CD4-positive, alpha-beta memory T cell (primary cell): Measurements from ENCODE around the gene USP28. TPM values are rescaled to one million over a fixed set of nuclear protein-coding genes. Genes with fewer than 3 reads are reported as not detected.
A peak's percentile ranks its signal among the peaks of the same experiment; 100 is the strongest.
"Not testable (repeated sequence)": the region's sequence is repeated elsewhere in the genome, so short reads cannot be mapped to it uniquely, and the experiment has no call there.

Experiments used
- CTCF ChIA-PET: fragments of 350-600 bp; sonication (Branson Sonifier 250); formaldehyde crosslinking; loops from one replicate; lab custom pipeline; 2021; ENCODE audit warnings: inconsistent platforms; ENCODE audit not compliant: partially characterized antibody; lab: Charles Lee
- POLR2A ChIA-PET: fragments of 350-600 bp; sonication (Branson Sonifier 250); formaldehyde crosslinking; loops from one replicate; lab custom pipeline; 2021; ENCODE audit not compliant: partially characterized antibody; lab: Charles Lee
- DNase-seq, 5 donors: peaks; one replicate each; pipeline versions ENCODE4 v3.0.0 to v3.0.0-alpha.2; 2020 to 2022; ENCODE audit warnings: mixed read lengths in 1 of 5
- H3K27ac ChIP-seq: one replicate; pipeline ENCODE4 v1.7.0; 2013; ENCODE audit warnings: low read depth, low read length
- H3K27me3 ChIP-seq: 2 replicates; pipeline ENCODE4 v1.7.0; 2013; ENCODE audit warnings: mild to moderate bottlenecking, low read length, moderate library complexity; ENCODE audit not compliant: insufficient read depth
- H3K36me3 ChIP-seq: 2 replicates; pipeline ENCODE4 v1.7.0; 2013; ENCODE audit warnings: mild to moderate bottlenecking, low read length, moderate library complexity; ENCODE audit not compliant: insufficient read depth
- H3K4me1 ChIP-seq: 2 replicates; pipeline ENCODE4 v1.7.0; 2013; ENCODE audit warnings: mild to moderate bottlenecking, low read length, moderate library complexity; ENCODE audit not compliant: insufficient read depth
- H3K4me3 ChIP-seq, 2 donors: one replicate each; pipeline ENCODE4 v1.7.0; 2013; ENCODE audit warnings: low read length in 2 of 2, mild to moderate bottlenecking in 1 of 2
- H3K9me3 ChIP-seq, 2 donors: one replicate each; pipeline ENCODE4 v1.7.0; 2013; ENCODE audit warnings: low read length in 2 of 2, control low read depth in 1 of 2; ENCODE audit not compliant: control insufficient read depth in 1 of 2
- H3K27ac Mint-ChIP-seq, 7 donors: one replicate each; pipeline ENCODE4 v1.8.0; 2020 to 2021; ENCODE audit warnings: mixed read lengths in 7 of 7, mild to moderate bottlenecking in 6 of 7, inconsistent platforms in 3 of 7, moderate library complexity in 3 of 7
- H3K27me3 Mint-ChIP-seq, 2 donors: one replicate each; pipeline ENCODE4 v1.8.0; 2020 to 2021; ENCODE audit warnings: mixed read lengths in 2 of 2
- H3K36me3 Mint-ChIP-seq, 2 donors: one replicate each; pipeline ENCODE4 v1.8.0; 2020 to 2021; ENCODE audit warnings: mixed read lengths in 2 of 2, inconsistent platforms in 1 of 2, mild to moderate bottlenecking in 1 of 2
- H3K4me1 Mint-ChIP-seq, 4 donors: one replicate each; pipeline ENCODE4 v1.8.0; 2020 to 2021; ENCODE audit warnings: mixed read lengths in 4 of 4, mild to moderate bottlenecking in 1 of 4
- H3K4me3 Mint-ChIP-seq, 8 donors: one replicate each; pipeline ENCODE4 v1.8.0; 2020 to 2021; ENCODE audit warnings: mixed read lengths in 8 of 8, mild to moderate bottlenecking in 7 of 8, moderate library complexity in 6 of 8, inconsistent platforms in 3 of 8
- H3K9me3 Mint-ChIP-seq, 8 donors: one replicate each; pipeline ENCODE4 v1.8.0; 2020 to 2021; ENCODE audit warnings: mixed read lengths in 8 of 8, mild to moderate bottlenecking in 5 of 8, inconsistent platforms in 3 of 8, moderate library complexity in 1 of 8
- intact Hi-C: fragments of 100-400 bp; cut with micrococcal nuclease; formaldehyde crosslinking; loops from one replicate; pipeline ENCODE4 v1.15.1; 2023
- polyA plus RNA-seq, 2 donors: library from polyadenylated mRNA; unstranded; fragments of 300-500 nt; fragmentation: Illumina TruSeq; gene quantifications; one replicate each; pipeline ENCODE4 v1.2.3, GENCODE V29; 2021
- total RNA-seq, 2 experiments: library from RNA; stranded (reverse); gene quantifications; one replicate each; pipeline ENCODE4 v1.2.3, GENCODE V29; 2021

Gene USP28
- total and polyA plus RNA-seq, 4 experiments from 2014 or later = 17.2 to 22.4 (median 18.3) TPM

DNA sequence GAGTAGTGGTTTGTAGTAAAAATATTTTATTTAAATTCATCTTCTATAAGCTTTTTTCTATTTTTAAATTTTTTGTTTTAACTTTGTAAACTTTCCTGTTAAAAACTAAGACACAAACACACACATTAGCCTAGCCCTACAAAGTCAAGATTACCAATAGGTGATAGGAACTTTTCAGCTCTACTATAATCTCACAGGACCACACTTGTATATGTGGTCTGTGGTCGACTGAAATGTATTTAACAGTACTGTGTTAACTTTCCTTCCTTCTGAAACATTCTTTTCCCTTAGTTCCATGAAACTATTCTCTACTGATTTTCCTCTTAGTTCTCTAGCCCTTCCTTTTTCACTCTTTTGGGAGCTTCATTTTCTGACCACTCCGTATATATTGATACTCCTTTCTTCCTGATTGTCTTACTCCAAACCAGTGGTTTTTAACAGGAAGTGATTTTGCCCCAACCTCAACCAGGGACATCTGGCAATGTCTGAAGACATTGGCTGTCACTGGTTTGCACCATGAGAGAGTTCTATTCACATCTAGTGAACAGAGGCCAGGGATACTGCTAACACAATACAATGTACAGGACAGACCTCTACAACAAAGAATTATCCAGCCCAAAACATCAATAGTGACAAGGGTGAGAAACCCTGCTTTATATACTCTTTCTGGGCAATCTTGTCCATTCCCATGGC is 110.7 kb downstream of the USP28 start:
- ChIA-PET POLR2A (interaction anchor here (0.6 kb wide), 1 partner anchor 654 kb away, joined by 4 read pairs; no protein-coding TSS in a partner anchor), CTCF (interaction anchor here (0.9 kb wide), 1 partner anchor 220 kb away, joined by 3 read pairs; no protein-coding TSS in a partner anchor)
- Histone ChIP-seq H3K9me3 (no peaks in the 10 kb centered on the region), H3K4me1 (no peaks in the 10 kb centered on the region), H3K4me3 (no peak overlapping the region), H3K36me3 (peaks cover 4% of the 10 kb centered on the region), H3K27ac (no peak overlapping the region), H3K27me3 (no peaks in the 10 kb centered on the region)
- no peak for DNase-seq
- H3K36me3 Mint-ChIP-seq = peaks cover 45 to 59% of the 10 kb centered on the region in 2 donors
- H3K27me3 Mint-ChIP-seq = no peaks in the 10 kb centered on the region
- peaks cover 19 to 28% (median 25%) of the 10 kb centered on the region in 4 donors for H3K4me1 Mint-ChIP-seq
- H3K9me3 Mint-ChIP-seq = peaks cover 0 to 1% (median 0%) of the 10 kb centered on the region in 8 donors
- H3K27ac Mint-ChIP-seq = peak overlapping the region in 1 of 7 donors; percentile 48
- intact Hi-C loops = no loop called here
- no peak overlapping the region for H3K4me3 Mint-ChIP-seq

DNA sequence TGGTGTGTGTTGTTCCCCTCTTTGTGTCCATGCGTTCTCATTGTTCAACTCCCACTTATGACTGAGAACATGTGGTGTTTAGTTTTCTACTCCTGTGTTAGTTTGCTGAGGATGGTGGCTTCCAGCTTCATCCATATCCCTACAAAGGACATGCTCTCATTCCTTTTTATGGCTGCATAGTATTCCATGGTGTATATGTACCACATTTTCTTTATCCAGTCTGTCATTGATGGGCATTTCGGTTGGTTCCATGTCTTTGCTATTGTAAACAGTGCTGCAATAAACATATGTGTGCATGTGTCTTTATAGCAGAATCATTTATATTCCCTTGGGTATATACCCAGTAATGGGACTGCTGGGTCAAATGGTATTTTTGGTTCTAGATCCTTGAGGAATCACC is 112.3 kb downstream of the USP28 start:
- H3K27ac ChIP-seq, intact Hi-C loops, CTCF ChIA-PET, DNase-seq, H3K27me3 Mint-ChIP-seq, H3K4me3 Mint-ChIP-seq, H3K9me3 Mint-ChIP-seq, H3K4me1 ChIP-seq, H3K9me3 ChIP-seq, POLR2A ChIA-PET, H3K4me3 ChIP-seq, H3K27ac Mint-ChIP-seq, H3K27me3 ChIP-seq: not testable (repeated sequence)
- Mint-ChIP-seq H3K36me3 (peaks cover 50 to 68% of the 10 kb centered on the region in 2 donors), H3K4me1 (peaks cover 17 to 28% (median 21%) of the 10 kb centered on the region in 4 donors)
- H3K36me3 ChIP-seq = peaks cover 19% of the 10 kb centered on the region

DNA sequence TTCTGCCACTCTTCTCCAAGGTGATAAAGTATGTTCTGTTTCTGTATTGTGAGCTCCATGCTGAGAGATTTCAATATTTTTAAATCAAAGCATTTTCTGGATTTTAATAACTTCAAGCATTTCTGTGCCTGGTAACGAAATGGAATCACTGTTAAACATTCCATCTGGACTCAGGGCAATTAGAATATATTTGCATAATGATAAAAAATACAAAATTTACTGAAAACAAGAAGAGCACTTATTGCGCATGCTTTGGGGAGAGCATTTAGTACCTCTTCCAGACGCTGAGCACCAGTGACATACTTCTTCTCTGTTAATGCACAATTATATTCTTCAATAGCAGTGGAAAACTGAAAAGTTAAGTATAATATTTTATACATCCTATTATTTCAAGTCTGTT is 115.1 kb downstream of the USP28 start:
- no peaks in the 10 kb centered on the region for H3K4me1 ChIP-seq
- H3K36me3 ChIP-seq = peaks cover 23% of the 10 kb centered on the region
- no peaks in the 10 kb centered on the region for H3K9me3 ChIP-seq
- peaks cover 40 to 69% of the 10 kb centered on the region in 2 donors for H3K36me3 Mint-ChIP-seq
- H3K9me3 Mint-ChIP-seq = no peaks in the 10 kb centered on the region
- H3K27ac ChIP-seq = no peak overlapping the region
- H3K27ac Mint-ChIP-seq = no peak overlapping the region
- no peak overlapping the region for H3K4me3 Mint-ChIP-seq
- no peak for DNase-seq
- ChIA-PET CTCF (interaction anchor here (1.6 kb wide), 1 partner anchor 36 kb away, joined by 4 read pairs; no protein-coding TSS in a partner anchor), POLR2A (no interaction called here)
- no peaks in the 10 kb centered on the region for H3K27me3 ChIP-seq
- intact Hi-C loops = no loop called here
- no peak overlapping the region for H3K4me3 ChIP-seq
- no peaks in the 10 kb centered on the region for H3K27me3 Mint-ChIP-seq
- H3K4me1 Mint-ChIP-seq = peaks cover 7 to 18% (median 11%) of the 10 kb centered on the region in 4 donors

GRCh38 chr11:113752932-113753331 is 122.4 kb downstream of the USP28 start:
- H3K4me1 Mint-ChIP-seq = no peaks in the 10 kb centered on the region
- H3K9me3 ChIP-seq = no peaks in the 10 kb centered on the region
- intact Hi-C loops = no loop called here
- no peak for DNase-seq
- no peaks in the 10 kb centered on the region for H3K27me3 ChIP-seq
- no peak overlapping the region for H3K27ac Mint-ChIP-seq
- CTCF ChIA-PET = interaction anchor here (2.5 kb wide), 1 partner anchor 10 kb away, joined by 6 read pairs; no protein-coding TSS in a partner anchor
- no peak overlapping the region for H3K27ac ChIP-seq
- H3K4me1 ChIP-seq = no peaks in the 10 kb centered on the region
- H3K27me3 Mint-ChIP-seq = no peaks in the 10 kb centered on the region
- H3K9me3 Mint-ChIP-seq = no peaks in the 10 kb centered on the region
- no peak overlapping the region for H3K4me3 ChIP-seq
- peaks cover 20 to 52% of the 10 kb centered on the region in 2 donors for H3K36me3 Mint-ChIP-seq
- POLR2A ChIA-PET = no interaction called here
- no peak overlapping the region for H3K4me3 Mint-ChIP-seq
- peaks cover 6% of the 10 kb centered on the region for H3K36me3 ChIP-seq

Other genes with a start within 250 kb of the USP28 start
- 1 to 10 TPM in 1 of 2 experiments, under 1 TPM in 1; 0.64 to 1.5 TPM for gene TMPRSS5, start 169.3 kb downstream of the USP28 start, total RNA-seq
- not detected for gene TMPRSS5, start 169.3 kb downstream of the USP28 start, polyA plus RNA-seq
- 1 to 10 TPM; 8.7 to 9.7 TPM for gene ZW10, start 101.9 kb downstream of the USP28 start, total RNA-seq
- gene ZW10, start 101.9 kb downstream of the USP28 start, polyA plus RNA-seq = 10 to 100 TPM; 11.3 to 14.0 TPM
- not detected for gene CLDN25, start 95.8 kb downstream of the USP28 start, total RNA-seq
- gene CLDN25, start 95.8 kb downstream of the USP28 start, polyA plus RNA-seq = not detected
- not detected for gene HTR3B, start 29.2 kb upstream of the USP28 start, total RNA-seq
- gene HTR3B, start 29.2 kb upstream of the USP28 start, polyA plus RNA-seq = not detected
- not detected for gene HTR3A, start 99.5 kb upstream of the USP28 start, total RNA-seq
- under 1 TPM in 1 of 2 donors, not detected in 1; 0.23 TPM for gene HTR3A, start 99.5 kb upstream of the USP28 start, polyA plus RNA-seq
- 1 to 10 TPM; 5.6 to 8.2 TPM for gene ZBTB16, start 184.1 kb upstream of the USP28 start, total RNA-seq
- 10 to 100 TPM in 1 of 2 donors, 1 to 10 TPM in 1; 9.0 to 28.4 TPM for gene ZBTB16, start 184.1 kb upstream of the USP28 start, polyA plus RNA-seq